Liver (tissue), 9 donors: ENCODE measurements around the gene GREM1. TPM values are rescaled to one million over a fixed set of nuclear protein-coding genes. Genes with fewer than 3 reads are reported as not detected.
A peak's percentile ranks its signal among the peaks of the same experiment; 100 is the strongest.

Source experiments
- DNase-seq: peaks from one replicate; pipeline ENCODE4 v3.0.0-alpha.2; 2017; ENCODE audit warnings: low spot score
- H3K27ac ChIP-seq, 2 donors: one replicate each; pipeline ENCODE4 v1.7.0; 2013; ENCODE audit warnings: inconsistent platforms in 2 of 2, low read length in 2 of 2, control low read depth in 1 of 2, low read depth in 1 of 2, mild to moderate bottlenecking in 1 of 2
- H3K27me3 ChIP-seq, 4 donors: one replicate each; pipeline versions ENCODE4 v1.6.1 to v1.7.0; 2013; ENCODE audit warnings: low read length in 3 of 4, inconsistent platforms in 1 of 4, mild to moderate bottlenecking in 1 of 4, moderate library complexity in 1 of 4; ENCODE audit not compliant: control insufficient read depth in 4 of 4, insufficient read depth in 4 of 4
- H3K36me3 ChIP-seq, 4 donors: one replicate each; pipeline versions ENCODE4 v1.6.1 to v1.7.0; 2013; ENCODE audit warnings: low read length in 3 of 4, mild to moderate bottlenecking in 3 of 4, low read depth in 1 of 4, moderate library complexity in 1 of 4; ENCODE audit not compliant: control insufficient read depth in 4 of 4, insufficient read depth in 3 of 4
- H3K4me1 ChIP-seq, 4 donors: one replicate each; pipeline versions ENCODE4 v1.6.1 to v1.7.0; 2013; ENCODE audit warnings: low read length in 3 of 4, mild to moderate bottlenecking in 3 of 4, moderate library complexity in 1 of 4; ENCODE audit not compliant: control insufficient read depth in 4 of 4, insufficient read depth in 4 of 4
- H3K4me3 ChIP-seq, 3 donors: one replicate each; pipeline versions ENCODE4 v1.6.1 to v1.7.0; 2013; ENCODE audit warnings: low read length in 3 of 3, control low read depth in 1 of 3, low read depth in 1 of 3, mild to moderate bottlenecking in 1 of 3
- H3K9ac ChIP-seq, 2 donors: one replicate each; pipeline ENCODE4 v1.7.0; 2013; ENCODE audit warnings: low read length in 2 of 2, mild to moderate bottlenecking in 2 of 2, moderate library complexity in 2 of 2, control low read depth in 1 of 2, low read depth in 1 of 2
- H3K9me3 ChIP-seq, 4 donors: one replicate each; pipeline versions ENCODE4 v1.6.1 to v1.7.0; 2013; ENCODE audit warnings: low read length in 3 of 4; ENCODE audit not compliant: control insufficient read depth in 4 of 4
- EGR1 ChIP-seq, 2 donors: IDR thresholded peaks; 2 replicates each; pipeline ENCODE4 v1.6.1; 2016 to 2018; ENCODE audit warnings: antibody characterized with exemption in 2 of 2, low read depth in 2 of 2
- FOXA1 ChIP-seq: IDR thresholded peaks from 2 replicates; pipeline ENCODE4 v1.6.1; 2016; ENCODE audit warnings: antibody characterized with exemption
- FOXA2 ChIP-seq: IDR thresholded peaks from 2 replicates; pipeline ENCODE4 v1.6.1; 2016; ENCODE audit warnings: antibody characterized with exemption
- GABPA ChIP-seq, 2 donors: IDR thresholded peaks in 1 of 2; conservative IDR thresholded peaks in 1 of 2; 2 replicates each; pipeline ENCODE4 v1.6.1; 2016; ENCODE audit warnings: antibody characterized with exemption in 2 of 2, mild to moderate bottlenecking in 1 of 2, moderate library complexity in 1 of 2
- HNF4A ChIP-seq, 2 donors: conservative IDR thresholded peaks; 2 replicates each; pipeline ENCODE4 v1.6.1; 2016; ENCODE audit warnings: antibody characterized with exemption in 2 of 2, mild to moderate bottlenecking in 2 of 2
- HNF4G ChIP-seq: IDR thresholded peaks from 2 replicates; pipeline ENCODE4 v1.6.1; 2016; ENCODE audit warnings: antibody characterized with exemption
- NR2F2 ChIP-seq: IDR thresholded peaks from 2 replicates; pipeline ENCODE4 v1.6.1; 2016; ENCODE audit warnings: antibody characterized with exemption
- RAD21 ChIP-seq, 2 donors: IDR thresholded peaks; 2 replicates each; pipeline ENCODE4 v1.6.1; 2016; ENCODE audit warnings: antibody characterized with exemption in 2 of 2, mild to moderate bottlenecking in 2 of 2
- REST ChIP-seq: IDR thresholded peaks from 2 replicates; pipeline ENCODE4 v1.6.1; 2016; ENCODE audit warnings: antibody characterized with exemption, mild to moderate bottlenecking
- RXRA ChIP-seq, 2 donors: IDR thresholded peaks; 2 replicates each; pipeline ENCODE4 v1.6.1; 2017 to 2018; ENCODE audit warnings: antibody characterized with exemption in 2 of 2, mild to moderate bottlenecking in 1 of 2
- SP1 ChIP-seq: IDR thresholded peaks from 2 replicates; pipeline ENCODE4 v1.6.1; 2018; ENCODE audit warnings: antibody characterized with exemption, mild to moderate bottlenecking
- TAF1 ChIP-seq: conservative IDR thresholded peaks from 2 replicates; pipeline ENCODE4 v1.6.1; 2016; ENCODE audit warnings: antibody characterized with exemption, mild to moderate bottlenecking
- WGBS: extraction: QIAGEN DNeasy Blood & Tissue Kit; methylation state at CpG from one replicate; pipeline ENCODE4 v1.1.7; 2013; 5-methylcytosine and 5-hydroxymethylcytosine counted together
- polyA plus RNA-seq, 2 donors: library from polyadenylated mRNA; stranded (reverse) in 1 of 2; unstranded in 1 of 2; fragments of 200-250 nt in 1 of 2; fragments of >200 nt in 1 of 2; fragmentation: Nextera tagmentation in 1 of 2; extraction: Ambion mirVana in 1 of 2; gene quantifications; one replicate each; pipeline versions ENCODE4 v1.2.1 to v1.2.3, GENCODE V29; 2013 to 2015
- total RNA-seq, 2 donors: library from RNA; depleted of rRNA; stranded (reverse); fragments of >200 nt; gene quantifications; one replicate each; pipeline ENCODE4 v1.2.3, GENCODE V29; 2014
- TF ChIP-seq, protein P1 (sequence below): fragments of 150-350 bp; IDR thresholded peaks from 2 replicates; pipeline ENCODE4 v1.5.1; 2017; ENCODE audit warnings: improper control_type of control experiment, low read depth, low read length; ENCODE audit not compliant: missing input control
- TF ChIP-seq, protein P2 (sequence below): IDR thresholded peaks from 2 replicates; pipeline ENCODE4 v1.6.1; 2016; ENCODE audit warnings: antibody characterized with exemption
- TF ChIP-seq, protein P3 (sequence below): IDR thresholded peaks from 2 replicates; pipeline ENCODE4 v1.6.1; 2016; ENCODE audit warnings: antibody characterized with exemption
- TF ChIP-seq, protein P4 (sequence below): IDR thresholded peaks from 2 replicates; pipeline ENCODE4 v1.6.1; 2016; ENCODE audit warnings: antibody characterized with exemption
- donor health status: healthy.
- donor health status: healthy.
- donor health status: healthy.
- donor health status: healthy.
- donor health status: healthy.

Gene GREM1
- total and polyA plus RNA-seq, 4 donors = under 0.01 to 1.6 (median 0.50) TPM

GRCh38 chr15:32679298-32679690 lies 38.5 kb upstream of the GREM1 start:
- no peaks in the 10 kb centered on the region for H3K9me3 ChIP-seq
- peaks cover 0 to 14% (median 0%) of the 10 kb centered on the region in 4 donors for H3K36me3 ChIP-seq
- peak overlapping the region in 1 of 3 donors; percentile 36 for H3K4me3 ChIP-seq
- TF ChIP-seq, protein P1, sequence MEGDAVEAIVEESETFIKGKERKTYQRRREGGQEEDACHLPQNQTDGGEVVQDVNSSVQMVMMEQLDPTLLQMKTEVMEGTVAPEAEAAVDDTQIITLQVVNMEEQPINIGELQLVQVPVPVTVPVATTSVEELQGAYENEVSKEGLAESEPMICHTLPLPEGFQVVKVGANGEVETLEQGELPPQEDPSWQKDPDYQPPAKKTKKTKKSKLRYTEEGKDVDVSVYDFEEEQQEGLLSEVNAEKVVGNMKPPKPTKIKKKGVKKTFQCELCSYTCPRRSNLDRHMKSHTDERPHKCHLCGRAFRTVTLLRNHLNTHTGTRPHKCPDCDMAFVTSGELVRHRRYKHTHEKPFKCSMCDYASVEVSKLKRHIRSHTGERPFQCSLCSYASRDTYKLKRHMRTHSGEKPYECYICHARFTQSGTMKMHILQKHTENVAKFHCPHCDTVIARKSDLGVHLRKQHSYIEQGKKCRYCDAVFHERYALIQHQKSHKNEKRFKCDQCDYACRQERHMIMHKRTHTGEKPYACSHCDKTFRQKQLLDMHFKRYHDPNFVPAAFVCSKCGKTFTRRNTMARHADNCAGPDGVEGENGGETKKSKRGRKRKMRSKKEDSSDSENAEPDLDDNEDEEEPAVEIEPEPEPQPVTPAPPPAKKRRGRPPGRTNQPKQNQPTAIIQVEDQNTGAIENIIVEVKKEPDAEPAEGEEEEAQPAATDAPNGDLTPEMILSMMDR = peak; percentile 50
- TF ChIP-seq, protein P2, sequence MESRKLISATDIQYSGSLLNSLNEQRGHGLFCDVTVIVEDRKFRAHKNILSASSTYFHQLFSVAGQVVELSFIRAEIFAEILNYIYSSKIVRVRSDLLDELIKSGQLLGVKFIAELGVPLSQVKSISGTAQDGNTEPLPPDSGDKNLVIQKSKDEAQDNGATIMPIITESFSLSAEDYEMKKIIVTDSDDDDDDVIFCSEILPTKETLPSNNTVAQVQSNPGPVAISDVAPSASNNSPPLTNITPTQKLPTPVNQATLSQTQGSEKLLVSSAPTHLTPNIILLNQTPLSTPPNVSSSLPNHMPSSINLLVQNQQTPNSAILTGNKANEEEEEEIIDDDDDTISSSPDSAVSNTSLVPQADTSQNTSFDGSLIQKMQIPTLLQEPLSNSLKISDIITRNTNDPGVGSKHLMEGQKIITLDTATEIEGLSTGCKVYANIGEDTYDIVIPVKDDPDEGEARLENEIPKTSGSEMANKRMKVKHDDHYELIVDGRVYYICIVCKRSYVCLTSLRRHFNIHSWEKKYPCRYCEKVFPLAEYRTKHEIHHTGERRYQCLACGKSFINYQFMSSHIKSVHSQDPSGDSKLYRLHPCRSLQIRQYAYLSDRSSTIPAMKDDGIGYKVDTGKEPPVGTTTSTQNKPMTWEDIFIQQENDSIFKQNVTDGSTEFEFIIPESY = no peak
- TF ChIP-seq NR2F2 (no peak), TAF1 (no peak), HNF4A (conservative IDR thresholded peaks at IDR 0.05) (no peak), RAD21 (IDR thresholded peaks at IDR 0.05) (peak; percentile 20 to 56)
- no peak overlapping the region for H3K9ac ChIP-seq
- peaks cover 7 to 25% (median 16%) of the 10 kb centered on the region in 4 donors for H3K4me1 ChIP-seq
- DNase-seq = no peak
- H3K27me3 ChIP-seq = no peaks in the 10 kb centered on the region
- 37% methylated on average over 4 of the region's 4 CpGs for WGBS
- H3K27ac ChIP-seq = peak overlapping the region in 1 of 2 donors; percentile 26

DNA sequence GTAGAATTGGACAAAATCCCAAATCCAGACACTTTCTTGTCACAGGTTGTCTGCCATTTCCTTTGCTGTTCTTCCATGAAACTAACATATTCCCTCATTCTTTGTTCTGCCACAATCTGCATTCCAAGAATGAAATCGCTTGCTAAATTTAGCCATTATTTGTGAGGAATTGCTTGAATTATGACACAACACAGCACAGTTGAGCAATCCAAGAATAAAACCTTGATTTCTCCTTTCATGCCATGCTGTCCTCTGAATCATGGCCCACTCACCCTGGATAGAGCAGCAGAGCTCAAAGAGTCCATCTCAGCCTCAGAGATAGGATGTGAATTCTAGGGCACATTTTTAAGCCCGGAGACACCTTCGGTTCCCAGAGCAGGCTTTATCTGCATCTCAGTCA lies 35.2 kb upstream of the GREM1 start:
- Histone ChIP-seq H3K9ac (no peak overlapping the region), H3K27ac (no peak overlapping the region), H3K4me1 (peaks cover 6 to 26% (median 11%) of the 10 kb centered on the region in 4 donors), H3K36me3 (peaks cover 0 to 34% (median 14%) of the 10 kb centered on the region in 4 donors), H3K4me3 (no peak overlapping the region), H3K9me3 (no peaks in the 10 kb centered on the region), H3K27me3 (no peaks in the 10 kb centered on the region)
- 92% methylated on average over 3 of the region's 3 CpGs for WGBS
- DNase-seq = no peak
- TF ChIP-seq HNF4G = no peak
- no peak for TF ChIP-seq RXRA (IDR thresholded peaks at IDR 0.05)
- no peak for TF ChIP-seq NR2F2
- no peak for TF ChIP-seq TAF1
- TF ChIP-seq, protein P3, sequence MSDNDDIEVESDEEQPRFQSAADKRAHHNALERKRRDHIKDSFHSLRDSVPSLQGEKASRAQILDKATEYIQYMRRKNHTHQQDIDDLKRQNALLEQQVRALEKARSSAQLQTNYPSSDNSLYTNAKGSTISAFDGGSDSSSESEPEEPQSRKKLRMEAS = no peak
- no peak for TF ChIP-seq FOXA1
- no peak for TF ChIP-seq REST
- TF ChIP-seq SP1 = no peak
- TF ChIP-seq GABPA (IDR thresholded peaks at IDR 0.05 in 1 of 2, conservative IDR thresholded peaks at IDR 0.05 in 1 of 2) = no peak
- TF ChIP-seq EGR1 (IDR thresholded peaks at IDR 0.05; ENCODE audit: low read depth in 2 of 2) = no peak
- TF ChIP-seq, protein P4, sequence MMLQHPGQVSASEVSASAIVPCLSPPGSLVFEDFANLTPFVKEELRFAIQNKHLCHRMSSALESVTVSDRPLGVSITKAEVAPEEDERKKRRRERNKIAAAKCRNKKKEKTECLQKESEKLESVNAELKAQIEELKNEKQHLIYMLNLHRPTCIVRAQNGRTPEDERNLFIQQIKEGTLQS = no peak
- no peak for TF ChIP-seq RAD21 (IDR thresholded peaks at IDR 0.05)
- TF ChIP-seq, protein P2 = no peak
- TF ChIP-seq FOXA2 = no peak
